ENCODE measurements around the gene NUDCD3.

The NUDCD3 gene

GRCh38 chr7:44396931-44397545 lies 93.4 kb downstream of the NUDCD3 start:
- H3K27ac ChIP-seq: no peak overlapping the region
- TF ChIP-seq, protein P1, sequence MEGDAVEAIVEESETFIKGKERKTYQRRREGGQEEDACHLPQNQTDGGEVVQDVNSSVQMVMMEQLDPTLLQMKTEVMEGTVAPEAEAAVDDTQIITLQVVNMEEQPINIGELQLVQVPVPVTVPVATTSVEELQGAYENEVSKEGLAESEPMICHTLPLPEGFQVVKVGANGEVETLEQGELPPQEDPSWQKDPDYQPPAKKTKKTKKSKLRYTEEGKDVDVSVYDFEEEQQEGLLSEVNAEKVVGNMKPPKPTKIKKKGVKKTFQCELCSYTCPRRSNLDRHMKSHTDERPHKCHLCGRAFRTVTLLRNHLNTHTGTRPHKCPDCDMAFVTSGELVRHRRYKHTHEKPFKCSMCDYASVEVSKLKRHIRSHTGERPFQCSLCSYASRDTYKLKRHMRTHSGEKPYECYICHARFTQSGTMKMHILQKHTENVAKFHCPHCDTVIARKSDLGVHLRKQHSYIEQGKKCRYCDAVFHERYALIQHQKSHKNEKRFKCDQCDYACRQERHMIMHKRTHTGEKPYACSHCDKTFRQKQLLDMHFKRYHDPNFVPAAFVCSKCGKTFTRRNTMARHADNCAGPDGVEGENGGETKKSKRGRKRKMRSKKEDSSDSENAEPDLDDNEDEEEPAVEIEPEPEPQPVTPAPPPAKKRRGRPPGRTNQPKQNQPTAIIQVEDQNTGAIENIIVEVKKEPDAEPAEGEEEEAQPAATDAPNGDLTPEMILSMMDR (conservative IDR thresholded peaks at IDR 0.05): no peak

DNA sequence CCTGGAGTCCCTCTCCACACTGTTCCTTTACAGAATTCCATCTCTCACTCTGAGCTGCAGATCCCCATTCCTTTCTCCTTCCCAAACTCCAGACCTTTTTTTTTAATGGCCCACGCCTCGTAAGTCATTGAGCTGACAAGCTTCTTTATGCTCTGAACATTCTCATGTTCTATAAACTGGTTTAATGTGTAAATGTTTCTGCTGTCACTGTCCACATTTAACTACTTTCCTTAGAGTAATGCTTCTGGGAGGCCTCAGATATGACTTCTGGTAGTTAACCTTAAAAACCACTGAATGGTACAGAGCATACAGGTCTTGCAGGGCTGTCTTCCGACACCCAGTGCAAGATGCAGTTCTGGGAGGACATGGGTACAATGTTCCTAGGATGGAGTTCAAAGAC lies 94.0 kb downstream of the NUDCD3 start:
- TF ChIP-seq, protein P1 (conservative IDR thresholded peaks at IDR 0.05): no peak
- no peak overlapping the region for H3K27ac ChIP-seq

DNA sequence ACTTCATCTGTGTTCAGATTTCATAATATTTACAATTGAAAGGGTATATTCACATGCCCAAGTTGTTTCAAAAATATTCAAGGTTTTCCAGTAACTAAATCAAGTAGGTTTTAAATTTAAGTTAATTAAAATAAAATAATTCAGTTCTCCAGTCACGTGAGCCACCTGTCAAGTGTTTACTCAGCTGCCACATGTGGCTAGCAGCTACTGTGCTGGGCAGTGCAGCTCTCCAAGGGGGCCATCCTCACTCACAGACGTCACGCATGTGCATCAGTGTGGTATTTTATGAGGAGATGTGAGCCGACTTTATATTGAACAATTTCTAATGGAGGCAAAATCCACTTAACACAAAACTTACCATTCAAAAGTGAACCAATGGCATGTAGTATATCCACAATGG lies 95.4 kb downstream of the NUDCD3 start:
- TF ChIP-seq, protein P1 (conservative IDR thresholded peaks at IDR 0.05): no peak
- no peak overlapping the region for H3K27ac ChIP-seq

- TF ChIP-seq, protein P1 (conservative IDR thresholded peaks at IDR 0.05): no peak
- H3K27ac ChIP-seq: no peak overlapping the region
Observed at GRCh38 chr7:44394636-44395035, 95.8 kb downstream of the NUDCD3 start.

GRCh38 chr7:44394112-44394447 lies 96.4 kb downstream of the NUDCD3 start:
- no peak overlapping the region for H3K27ac ChIP-seq
- TF ChIP-seq, protein P1 (conservative IDR thresholded peaks at IDR 0.05): no peak

DNA sequence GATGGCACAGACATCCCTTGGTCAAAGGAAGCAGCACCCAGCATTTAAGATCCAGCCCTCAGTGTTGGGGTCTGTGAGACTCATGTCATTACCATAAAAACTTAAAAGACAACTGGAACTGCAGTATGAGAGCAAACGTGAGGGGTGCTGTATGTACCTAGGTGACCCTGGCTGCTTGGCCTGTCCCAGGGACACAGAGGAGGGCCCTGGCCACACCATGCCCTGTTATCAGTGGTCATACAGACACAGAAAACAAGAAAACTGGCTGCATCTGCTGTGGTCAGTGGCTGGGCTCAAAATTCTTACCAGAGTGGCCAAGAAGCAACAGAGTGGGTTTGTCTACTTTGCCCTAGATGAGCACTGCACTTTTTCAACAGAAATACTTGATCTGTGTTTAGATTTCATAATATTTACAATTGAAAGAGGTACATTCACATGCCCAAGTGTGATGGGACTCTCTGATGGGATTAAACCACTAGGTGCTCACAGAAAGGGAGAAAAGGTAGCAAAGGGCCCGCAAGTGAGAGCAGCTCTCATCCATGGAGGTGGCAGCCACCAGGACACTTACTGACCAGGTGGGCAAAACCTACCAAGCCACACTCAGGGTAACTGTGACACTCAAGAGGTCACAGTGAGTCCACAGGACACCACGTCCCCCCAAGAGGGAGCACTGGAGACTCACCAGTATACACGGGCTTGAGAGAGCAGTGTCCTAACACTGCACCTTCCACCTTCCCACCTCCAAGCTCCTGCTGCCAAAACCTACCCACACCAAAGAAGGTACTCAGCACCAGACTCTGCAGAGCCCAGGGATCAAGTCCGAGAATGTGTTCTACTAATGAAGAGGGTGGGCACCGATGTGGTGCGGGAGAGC lies 97.0 kb downstream of the NUDCD3 start:
- no peak overlapping the region for H3K27ac ChIP-seq
- TF ChIP-seq, protein P1 (conservative IDR thresholded peaks at IDR 0.05): no peak

- H3K27ac ChIP-seq: no peak overlapping the region
- TF ChIP-seq, protein P1 (conservative IDR thresholded peaks at IDR 0.05): no peak
Observed at GRCh38 chr7:44392618-44393010, 97.8 kb downstream of the NUDCD3 start.
